ENCODE data around the gene SIN3B.
A peak's percentile ranks its signal among the peaks of the same experiment; 100 is the strongest.

Gene SIN3B

DNA sequence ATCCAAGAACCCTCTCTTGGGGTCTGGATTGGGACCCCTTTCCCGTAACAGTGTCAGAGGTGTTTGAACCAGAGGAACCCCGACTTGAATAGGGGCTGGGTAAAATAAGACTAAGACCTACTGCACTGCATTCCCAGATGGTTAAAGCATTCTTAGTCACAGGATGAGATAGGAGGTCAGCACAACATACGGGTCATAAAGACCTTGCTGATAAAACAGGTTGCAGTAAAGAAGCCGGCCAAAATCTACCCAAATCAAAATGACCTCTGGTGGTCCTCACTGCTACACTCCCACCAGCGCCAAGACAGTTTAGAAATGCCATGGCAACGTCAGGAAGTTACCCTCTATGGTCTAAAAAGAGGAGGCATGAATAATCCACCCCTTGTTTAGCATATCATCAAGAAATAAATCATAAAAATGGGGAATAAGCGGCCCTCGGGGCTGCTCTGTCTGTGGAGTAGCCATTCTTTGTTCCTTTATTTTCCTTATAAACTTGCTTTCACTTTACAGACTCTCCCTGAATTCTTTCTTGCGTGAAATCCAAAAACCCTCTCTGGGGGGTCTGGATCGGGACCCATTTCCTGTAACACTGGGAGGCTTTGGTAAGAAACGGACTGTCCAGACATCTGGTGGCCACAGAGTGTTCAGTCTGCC is 4.4 kb upstream of the SIN3B start:
- DNase-seq: no peak

DNA sequence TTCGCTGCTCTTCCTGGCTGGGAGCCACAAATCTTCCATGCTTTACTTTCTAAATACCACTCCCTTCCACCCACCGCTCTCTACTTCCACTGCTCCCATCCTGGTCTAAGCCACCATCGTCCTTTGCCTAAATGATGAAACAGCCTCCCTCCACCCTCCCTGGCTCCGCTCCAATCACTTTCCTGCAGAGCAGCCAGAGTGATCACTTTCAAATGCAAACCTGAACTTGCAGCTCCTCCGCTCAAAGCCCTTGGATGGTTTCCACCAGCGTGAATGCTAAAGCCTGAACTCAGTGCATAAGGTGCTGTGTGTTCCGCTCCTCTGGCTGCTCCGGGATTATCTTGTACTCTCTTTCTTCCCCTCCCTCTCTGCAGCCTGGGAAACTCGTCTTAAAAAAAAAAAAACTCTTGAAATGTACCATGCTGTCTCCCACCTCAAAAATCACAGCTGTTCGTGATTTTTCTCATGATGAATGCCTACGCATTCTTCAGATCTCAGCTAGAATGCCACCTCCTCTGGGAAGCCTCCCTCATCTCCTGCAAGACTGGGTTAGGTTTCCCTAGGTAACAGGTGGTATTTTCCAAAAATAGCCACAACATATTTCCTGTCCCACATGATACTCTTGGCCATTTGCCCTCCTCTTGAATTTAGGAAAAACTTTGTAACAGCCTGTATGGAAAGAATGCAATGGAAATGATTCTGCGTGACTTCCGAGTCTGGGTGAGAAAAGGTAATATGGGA is 3.7 kb upstream of the SIN3B start:
- DNase-seq: no peak

- no peak for DNase-seq
Measured at GRCh38 chr19:16829822-16830289, 658 bp downstream of the SIN3B start.

DNA sequence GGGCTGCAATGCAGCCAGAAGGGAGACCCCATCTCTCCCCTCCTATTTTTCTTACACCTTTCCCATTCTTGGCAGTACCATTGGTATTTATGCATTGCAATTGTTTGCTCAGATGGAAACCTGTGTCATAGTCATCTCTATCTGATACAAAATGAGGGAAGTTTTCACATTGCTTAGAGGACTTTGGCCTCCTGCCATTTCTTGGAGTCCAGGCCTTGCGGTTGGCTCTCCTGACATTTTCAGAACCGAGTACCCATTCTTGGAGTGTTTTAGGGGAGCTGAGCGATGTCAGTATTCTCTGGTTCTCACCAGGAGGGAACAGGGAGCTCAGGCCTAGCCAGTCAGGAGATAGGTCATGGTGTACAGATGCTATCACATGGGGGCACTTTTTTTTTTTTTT is 1.5 kb downstream of the SIN3B start:
- no peak for DNase-seq

- DNase-seq: no peak
Measured at GRCh38 chr19:16831531-16831930, 2.3 kb downstream of the SIN3B start.

DNA sequence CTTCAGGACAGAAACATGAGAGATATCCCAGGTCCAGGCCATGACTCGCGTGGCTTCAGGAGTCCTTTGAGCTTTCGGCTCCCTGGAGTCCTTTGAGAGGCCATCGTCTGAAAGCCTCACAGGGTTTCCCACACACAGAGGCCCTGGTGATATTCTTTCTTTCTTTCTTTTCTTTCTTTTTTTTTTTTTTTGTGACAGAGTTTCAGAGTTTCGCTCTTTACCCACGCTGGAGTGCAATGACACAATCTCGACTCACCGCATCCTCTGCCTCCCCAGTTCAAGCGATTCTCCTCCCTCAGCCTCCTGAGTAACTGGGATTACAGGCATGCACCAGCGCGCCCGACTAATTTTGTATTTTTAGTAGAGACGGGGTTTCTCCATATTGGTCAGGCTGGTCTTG is 5.5 kb downstream of the SIN3B start:
- DNase-seq: no peak

DNA sequence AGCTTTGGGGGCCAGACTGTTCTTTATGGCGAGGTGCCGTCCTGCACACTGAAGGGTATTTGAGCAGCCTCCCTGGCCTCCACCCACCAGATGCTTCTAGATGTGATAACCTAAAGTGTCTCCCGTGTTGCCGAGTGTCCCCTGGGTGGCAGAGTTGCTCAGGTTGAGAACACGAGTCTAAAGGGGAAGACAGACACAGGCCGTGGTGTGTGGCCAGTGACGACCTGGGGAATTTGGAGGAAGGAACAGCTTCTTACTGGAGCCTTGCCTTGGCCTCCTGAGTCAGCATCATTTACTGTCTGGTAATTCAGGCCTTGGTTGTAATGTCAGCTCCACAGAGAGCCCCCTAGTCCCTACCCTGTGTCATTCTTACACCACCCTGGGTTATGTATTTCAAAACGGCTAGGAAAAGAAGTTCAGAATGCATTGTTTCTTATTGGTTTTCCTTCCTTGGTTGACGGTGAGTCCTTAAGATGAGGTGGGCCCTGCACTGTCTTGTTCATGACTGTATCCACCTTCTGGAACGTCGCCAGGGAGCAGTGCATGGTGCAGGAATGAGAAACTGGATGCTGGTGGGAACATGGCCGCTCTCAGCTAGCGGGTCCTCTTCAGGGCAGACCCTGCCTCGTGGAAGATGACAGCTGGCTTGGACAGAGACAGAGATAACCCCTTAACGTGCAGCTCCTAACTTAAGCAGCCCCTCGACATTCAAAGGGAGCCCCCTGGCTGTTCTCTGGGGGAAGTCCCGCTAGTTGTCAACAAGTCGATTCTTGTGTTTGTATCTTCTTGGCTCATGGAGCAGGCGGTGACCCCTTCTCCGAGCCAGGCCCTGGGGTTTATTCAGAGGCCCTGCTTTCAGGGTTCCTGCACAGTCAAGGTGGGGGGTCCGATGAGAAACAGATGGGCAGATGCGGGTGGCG is 7.2 kb downstream of the SIN3B start:
- peak; percentile 24 to 49 for DNase-seq

- no peak for DNase-seq
Measured at GRCh38 chr19:16837035-16837362, 7.8 kb downstream of the SIN3B start.

DNA sequence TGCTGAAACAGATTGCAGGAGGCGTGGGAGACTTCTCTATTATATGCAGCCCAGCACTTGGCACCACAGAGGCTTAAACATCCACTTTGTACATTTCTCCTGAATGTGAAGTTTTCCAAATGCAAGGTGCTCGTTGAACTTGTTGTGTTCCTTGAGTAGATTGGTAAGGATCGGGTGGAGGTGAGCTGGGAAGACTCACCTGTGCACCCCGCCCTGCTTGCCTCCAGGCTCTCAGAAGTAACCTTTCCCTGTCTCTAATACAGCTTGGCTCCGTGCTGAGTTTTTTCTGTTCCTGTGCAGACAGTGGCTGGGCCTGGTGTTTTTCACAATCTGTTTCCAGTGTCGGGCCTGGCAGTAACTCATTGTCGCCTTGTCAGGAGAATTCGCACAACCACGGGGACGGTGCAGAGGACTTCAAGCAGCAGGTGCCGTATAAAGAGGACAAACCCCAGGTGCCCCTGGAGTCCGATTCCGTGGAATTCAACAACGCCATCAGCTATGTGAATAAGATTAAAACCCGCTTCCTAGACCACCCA is 12.3 kb downstream of the SIN3B start:
- DNase-seq: no peak

DNA sequence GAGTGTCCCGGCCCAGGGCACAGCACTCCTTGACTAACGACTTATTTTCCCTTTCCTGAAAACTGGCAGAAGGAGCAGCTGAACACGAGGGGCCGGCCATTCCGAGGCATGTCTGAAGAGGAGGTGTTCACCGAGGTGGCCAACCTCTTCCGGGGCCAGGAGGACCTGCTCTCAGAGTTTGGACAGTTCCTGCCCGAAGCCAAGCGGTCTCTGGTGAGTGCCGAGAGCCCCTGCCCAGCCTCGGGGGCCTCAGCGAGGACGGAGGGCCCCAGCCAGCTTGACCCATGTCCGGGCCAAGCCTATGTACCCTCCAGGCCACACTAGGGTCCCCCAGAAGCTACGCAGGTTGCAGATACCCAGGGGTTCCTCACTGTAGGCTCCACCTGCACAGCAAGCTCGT is 17.7 kb downstream of the SIN3B start:
- no peak for DNase-seq

DNA sequence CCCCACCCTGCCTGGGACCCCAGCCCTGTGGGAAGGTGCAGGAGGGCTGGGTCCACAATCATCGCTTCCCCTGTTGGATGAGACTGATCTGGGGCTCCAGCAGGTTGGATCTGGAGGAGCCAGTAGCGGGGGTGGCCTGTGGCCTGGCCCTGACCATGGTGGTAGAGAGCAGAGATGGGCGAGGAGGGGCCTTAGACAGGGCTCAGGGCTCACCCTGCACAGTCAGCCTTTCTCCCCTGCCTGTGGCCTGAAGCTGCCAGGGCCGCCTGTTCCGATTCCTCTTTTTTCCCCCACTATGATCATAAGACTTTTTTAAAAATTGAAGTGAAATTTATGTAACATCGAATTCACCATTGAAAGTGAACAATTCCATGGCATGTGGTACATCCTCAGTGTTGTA is 18.2 kb downstream of the SIN3B start:
- no peak for DNase-seq

DNA sequence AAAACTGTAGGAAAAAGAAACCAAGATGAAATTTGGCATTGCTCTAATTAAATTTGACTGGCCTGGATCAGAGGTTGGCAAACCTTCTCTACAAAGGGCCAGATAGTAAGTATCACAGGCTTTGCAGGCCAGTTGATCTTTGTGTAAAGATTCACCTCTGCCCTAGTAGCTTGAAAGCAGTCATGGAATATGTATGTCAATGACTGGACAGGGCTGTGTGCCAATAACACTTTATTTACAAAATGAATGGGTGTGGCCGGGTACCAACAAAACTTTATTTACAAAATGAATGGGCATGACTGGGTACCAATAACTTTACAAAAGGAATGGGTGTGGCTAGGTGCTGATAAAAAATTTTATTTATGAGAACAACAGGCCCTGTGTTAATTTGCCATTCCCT is 20.0 kb downstream of the SIN3B start:
- DNase-seq: no peak

DNA sequence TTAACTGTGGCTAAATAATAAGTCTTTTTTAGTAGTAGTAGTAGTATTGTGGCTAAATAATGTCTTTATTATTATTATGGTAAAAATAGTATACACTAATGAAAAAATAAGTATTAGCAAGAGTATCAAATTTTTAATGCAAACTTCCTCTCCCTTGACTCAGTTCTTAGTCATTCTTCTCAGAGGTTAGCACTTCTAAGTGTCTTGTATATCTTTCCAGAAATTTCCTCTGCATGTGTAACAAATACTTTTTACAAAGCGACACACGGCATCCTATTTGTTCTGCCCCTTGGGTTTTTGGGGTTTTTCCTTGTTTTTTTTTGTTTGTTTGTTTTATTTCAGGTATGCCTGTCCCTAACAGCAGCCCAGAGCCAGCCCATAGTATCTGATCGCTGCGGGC is 20.9 kb downstream of the SIN3B start:
- DNase-seq: no peak

DNA sequence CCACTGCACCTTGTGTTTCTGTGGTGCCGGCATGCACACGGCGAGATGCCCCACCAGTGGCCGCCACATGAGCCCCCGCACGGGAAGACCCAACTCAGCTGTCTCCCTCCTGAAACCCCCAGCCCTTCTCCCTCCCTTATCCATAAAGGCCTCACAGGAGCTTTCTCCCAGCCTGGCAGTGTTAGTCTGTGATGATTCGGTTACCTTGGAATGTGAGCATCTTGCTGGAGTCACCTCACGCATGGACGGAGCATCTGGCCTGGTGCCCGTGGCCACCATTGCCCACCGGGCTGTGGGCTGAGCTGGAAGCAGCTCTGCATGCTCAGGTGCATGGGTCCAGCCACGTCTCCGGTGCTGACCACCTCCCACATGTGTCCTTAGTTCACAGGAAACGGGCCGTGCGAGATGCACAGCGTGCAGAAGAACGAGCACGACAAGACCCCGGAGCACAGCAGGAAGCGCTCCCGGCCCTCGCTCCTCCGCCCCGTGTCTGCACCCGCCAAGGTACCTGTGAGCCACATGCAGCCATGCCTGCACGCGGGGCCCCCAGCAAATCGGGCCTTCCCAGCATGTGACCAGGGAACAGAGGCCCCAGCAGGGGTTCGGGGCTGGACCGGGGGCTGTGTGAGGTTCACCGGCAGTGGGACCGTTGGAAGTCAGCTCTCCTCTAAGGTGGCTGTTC is 22.0 kb downstream of the SIN3B start:
- DNase-seq: no peak

DNA sequence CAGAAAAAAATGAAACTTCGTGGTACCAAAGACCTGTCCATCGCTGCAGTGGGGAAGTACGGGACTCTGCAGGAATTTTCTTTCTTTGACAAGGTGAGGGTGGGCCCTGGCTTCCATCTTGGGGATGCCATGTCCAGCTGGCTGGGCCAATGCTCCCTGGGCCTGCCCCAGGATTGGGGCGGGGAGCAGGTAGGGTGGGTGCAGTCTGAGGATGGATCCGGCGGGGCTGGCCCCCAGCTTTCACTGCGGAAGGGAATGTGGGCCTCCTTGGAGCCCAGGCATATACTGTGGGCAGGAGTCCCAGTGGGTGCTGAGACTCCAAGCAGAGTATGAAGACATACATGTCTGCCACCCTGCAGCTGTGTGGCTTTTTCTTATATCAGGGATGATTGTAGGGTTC is 23.9 kb downstream of the SIN3B start:
- no peak for DNase-seq

GRCh38 chr19:16856091-16856490 is 26.9 kb downstream of the SIN3B start:
- no peak for DNase-seq

DNA sequence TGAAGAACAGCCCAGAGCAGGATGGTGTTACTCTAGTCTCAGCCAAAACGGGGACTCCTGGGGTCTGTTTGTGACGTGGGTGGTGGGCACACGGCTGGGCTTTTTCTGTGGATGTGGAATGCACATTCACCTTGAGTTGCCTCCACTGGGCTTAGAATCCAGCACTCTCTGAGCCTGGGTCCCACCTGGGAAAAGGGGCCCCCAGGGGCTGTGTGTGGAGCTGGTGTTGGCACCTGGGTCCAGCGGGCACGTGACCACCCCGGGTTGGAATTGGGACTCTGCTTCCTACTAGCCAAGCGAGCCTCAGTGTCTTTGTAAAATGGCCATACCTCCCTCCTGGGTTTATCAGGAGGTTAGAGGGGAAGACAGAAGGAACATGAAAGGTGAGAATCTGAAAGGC is 30.4 kb downstream of the SIN3B start:
- DNase-seq: no peak

DNA sequence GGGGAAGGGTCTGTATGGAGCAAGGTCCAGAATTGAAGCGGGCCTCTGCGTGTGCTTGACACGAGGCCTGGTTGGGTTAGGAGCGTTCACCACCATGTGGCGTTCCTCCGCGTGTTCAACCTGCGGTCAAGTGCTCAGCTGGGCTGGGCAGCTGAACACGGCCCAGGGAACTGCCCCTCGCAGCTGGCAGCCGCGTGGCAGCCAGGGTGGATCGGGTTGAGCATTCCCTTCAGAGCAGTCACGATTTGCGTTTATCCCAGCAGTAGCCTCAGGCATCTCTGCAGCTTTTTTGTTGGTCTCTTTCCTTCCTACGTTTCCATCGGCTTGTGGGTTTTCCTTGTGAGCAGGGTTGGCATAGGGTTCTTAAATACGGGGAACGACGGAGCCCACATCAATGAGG is 30.9 kb downstream of the SIN3B start:
- no peak for DNase-seq

DNA sequence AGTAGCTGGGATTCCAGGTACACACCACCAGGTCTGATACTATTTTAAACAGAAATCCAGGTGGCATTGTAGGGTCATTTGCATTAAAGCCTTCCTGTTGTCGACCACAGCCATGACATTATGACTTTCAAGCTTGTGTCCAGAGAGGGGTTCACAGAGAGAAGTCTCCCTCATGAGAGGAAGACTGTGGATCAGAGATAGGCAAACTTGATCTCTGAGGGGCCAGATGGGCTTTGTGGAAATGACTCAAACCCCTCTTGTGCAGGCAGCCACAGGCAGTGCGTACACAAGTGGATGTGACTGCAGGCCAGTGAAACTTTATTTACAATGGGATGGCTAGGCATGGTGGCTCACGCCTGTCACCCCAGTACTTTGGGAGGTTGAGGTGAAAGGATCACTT is 31.8 kb downstream of the SIN3B start:
- DNase-seq: no peak

- no peak for DNase-seq
Measured at GRCh38 chr19:16861834-16862233, 32.6 kb downstream of the SIN3B start.

DNA sequence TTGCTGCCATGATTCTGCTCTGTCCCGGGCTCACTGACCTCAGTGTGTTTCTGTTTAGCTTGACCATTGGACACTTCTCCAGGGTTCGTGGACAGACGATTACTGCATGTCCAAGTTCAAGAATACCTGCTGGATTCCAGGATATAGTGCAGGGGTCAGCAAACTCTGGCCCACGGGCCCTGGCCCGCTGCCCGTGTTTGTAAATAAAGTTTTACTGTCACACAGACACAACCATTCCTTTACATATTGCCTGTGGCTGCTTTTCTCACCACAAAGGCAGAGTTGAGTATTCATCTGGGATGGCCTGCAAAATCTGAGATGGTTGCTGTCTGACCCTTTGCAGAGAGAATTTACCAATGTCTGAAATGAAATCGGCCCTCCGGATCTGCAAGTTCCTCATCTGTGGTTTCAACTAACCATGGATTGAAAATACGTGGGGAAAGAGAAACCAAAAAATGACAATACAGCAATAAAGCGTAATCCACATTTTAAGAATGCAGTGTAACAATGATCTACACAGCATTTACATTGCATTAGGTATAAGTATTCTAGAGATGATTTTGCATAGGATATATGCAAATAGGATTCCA is 33.7 kb downstream of the SIN3B start:
- peak in 1 of 2 donors; percentile 10 for DNase-seq

DNA sequence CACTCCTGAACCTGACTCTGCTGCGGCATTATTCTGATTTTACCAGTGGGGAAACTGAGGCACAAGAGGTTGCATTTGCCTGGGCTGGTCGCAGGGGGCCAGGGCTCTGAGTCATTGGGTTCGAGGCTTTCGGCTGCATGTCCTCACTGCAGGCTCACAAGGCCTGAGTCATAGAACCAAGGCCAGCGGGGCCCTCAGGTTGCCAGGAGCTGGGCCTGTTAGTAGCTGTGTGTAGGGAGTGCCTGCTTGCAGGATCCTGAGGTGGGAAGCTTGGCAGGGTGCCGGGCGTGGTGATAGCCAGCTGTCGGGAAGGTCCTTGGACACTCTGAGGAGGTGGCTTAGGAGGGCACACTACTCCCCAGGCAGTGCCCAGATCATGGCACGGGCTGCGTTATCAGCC is 38.0 kb downstream of the SIN3B start:
- DNase-seq: no peak

Measured in bone marrow (tissue), 2 donors.